Liver (tissue), 9 donors: ENCODE measurements around the gene MBD4. TPM values are rescaled to one million over a fixed set of nuclear protein-coding genes. Genes with fewer than 3 reads are reported as not detected.
"Not testable (repeated sequence)": the region's sequence is repeated elsewhere in the genome, so short reads cannot be mapped to it uniquely, and the experiment has no call there.

ENCODE experiments used
- DNase-seq: peaks from one replicate; pipeline ENCODE4 v3.0.0-alpha.2; 2017; ENCODE audit warnings: low spot score
- H3K27ac ChIP-seq, 2 donors: one replicate each; pipeline ENCODE4 v1.7.0; 2013; ENCODE audit warnings: inconsistent platforms in 2 of 2, low read length in 2 of 2, control low read depth in 1 of 2, low read depth in 1 of 2, mild to moderate bottlenecking in 1 of 2
- H3K27me3 ChIP-seq, 4 donors: one replicate each; pipeline versions ENCODE4 v1.6.1 to v1.7.0; 2013; ENCODE audit warnings: low read length in 3 of 4, inconsistent platforms in 1 of 4, mild to moderate bottlenecking in 1 of 4, moderate library complexity in 1 of 4; ENCODE audit not compliant: control insufficient read depth in 4 of 4, insufficient read depth in 4 of 4
- H3K36me3 ChIP-seq, 4 donors: one replicate each; pipeline versions ENCODE4 v1.6.1 to v1.7.0; 2013; ENCODE audit warnings: low read length in 3 of 4, mild to moderate bottlenecking in 3 of 4, low read depth in 1 of 4, moderate library complexity in 1 of 4; ENCODE audit not compliant: control insufficient read depth in 4 of 4, insufficient read depth in 3 of 4
- H3K4me1 ChIP-seq, 4 donors: one replicate each; pipeline versions ENCODE4 v1.6.1 to v1.7.0; 2013; ENCODE audit warnings: low read length in 3 of 4, mild to moderate bottlenecking in 3 of 4, moderate library complexity in 1 of 4; ENCODE audit not compliant: control insufficient read depth in 4 of 4, insufficient read depth in 4 of 4
- H3K4me3 ChIP-seq, 3 donors: one replicate each; pipeline versions ENCODE4 v1.6.1 to v1.7.0; 2013; ENCODE audit warnings: low read length in 3 of 3, control low read depth in 1 of 3, low read depth in 1 of 3, mild to moderate bottlenecking in 1 of 3
- H3K9ac ChIP-seq, 2 donors: one replicate each; pipeline ENCODE4 v1.7.0; 2013; ENCODE audit warnings: low read length in 2 of 2, mild to moderate bottlenecking in 2 of 2, moderate library complexity in 2 of 2, control low read depth in 1 of 2, low read depth in 1 of 2
- H3K9me3 ChIP-seq, 4 donors: one replicate each; pipeline versions ENCODE4 v1.6.1 to v1.7.0; 2013; ENCODE audit warnings: low read length in 3 of 4; ENCODE audit not compliant: control insufficient read depth in 4 of 4
- ATF3 ChIP-seq: IDR thresholded peaks from 2 replicates; pipeline ENCODE4 v1.6.1; 2016; ENCODE audit warnings: antibody characterized with exemption
- EGR1 ChIP-seq, 2 donors: IDR thresholded peaks; 2 replicates each; pipeline ENCODE4 v1.6.1; 2016 to 2018; ENCODE audit warnings: antibody characterized with exemption in 2 of 2, low read depth in 2 of 2
- FOXA1 ChIP-seq: IDR thresholded peaks from 2 replicates; pipeline ENCODE4 v1.6.1; 2016; ENCODE audit warnings: antibody characterized with exemption
- FOXA2 ChIP-seq: IDR thresholded peaks from 2 replicates; pipeline ENCODE4 v1.6.1; 2016; ENCODE audit warnings: antibody characterized with exemption
- GABPA ChIP-seq, 2 donors: IDR thresholded peaks in 1 of 2; conservative IDR thresholded peaks in 1 of 2; 2 replicates each; pipeline ENCODE4 v1.6.1; 2016; ENCODE audit warnings: antibody characterized with exemption in 2 of 2, mild to moderate bottlenecking in 1 of 2, moderate library complexity in 1 of 2
- HNF4G ChIP-seq: IDR thresholded peaks from 2 replicates; pipeline ENCODE4 v1.6.1; 2016; ENCODE audit warnings: antibody characterized with exemption
- JUND ChIP-seq, 2 donors: IDR thresholded peaks; 2 replicates each; pipeline ENCODE4 v1.6.1; 2016; ENCODE audit warnings: antibody characterized with exemption in 2 of 2
- MAX ChIP-seq: IDR thresholded peaks from 2 replicates; pipeline ENCODE4 v1.6.1; 2016; ENCODE audit warnings: antibody characterized with exemption
- NR2F2 ChIP-seq: IDR thresholded peaks from 2 replicates; pipeline ENCODE4 v1.6.1; 2016; ENCODE audit warnings: antibody characterized with exemption
- RAD21 ChIP-seq, 2 donors: IDR thresholded peaks; 2 replicates each; pipeline ENCODE4 v1.6.1; 2016; ENCODE audit warnings: antibody characterized with exemption in 2 of 2, mild to moderate bottlenecking in 2 of 2
- REST ChIP-seq: IDR thresholded peaks from 2 replicates; pipeline ENCODE4 v1.6.1; 2016; ENCODE audit warnings: antibody characterized with exemption, mild to moderate bottlenecking
- RXRA ChIP-seq, 2 donors: IDR thresholded peaks; 2 replicates each; pipeline ENCODE4 v1.6.1; 2017 to 2018; ENCODE audit warnings: antibody characterized with exemption in 2 of 2, mild to moderate bottlenecking in 1 of 2
- SP1 ChIP-seq: IDR thresholded peaks from 2 replicates; pipeline ENCODE4 v1.6.1; 2018; ENCODE audit warnings: antibody characterized with exemption, mild to moderate bottlenecking
- TAF1 ChIP-seq: conservative IDR thresholded peaks from 2 replicates; pipeline ENCODE4 v1.6.1; 2016; ENCODE audit warnings: antibody characterized with exemption, mild to moderate bottlenecking
- YY1 ChIP-seq: IDR thresholded peaks from 2 replicates; pipeline ENCODE4 v1.6.1; 2016; ENCODE audit warnings: antibody characterized with exemption, mild to moderate bottlenecking
- WGBS: extraction: QIAGEN DNeasy Blood & Tissue Kit; methylation state at CpG from one replicate; pipeline ENCODE4 v1.1.7; 2013; 5-methylcytosine and 5-hydroxymethylcytosine counted together
- polyA plus RNA-seq, 2 donors: library from polyadenylated mRNA; stranded (reverse) in 1 of 2; unstranded in 1 of 2; fragments of 200-250 nt in 1 of 2; fragments of >200 nt in 1 of 2; fragmentation: Nextera tagmentation in 1 of 2; extraction: Ambion mirVana in 1 of 2; gene quantifications; one replicate each; pipeline versions ENCODE4 v1.2.1 to v1.2.3, GENCODE V29; 2013 to 2015
- total RNA-seq, 2 donors: library from RNA; depleted of rRNA; stranded (reverse); fragments of >200 nt; gene quantifications; one replicate each; pipeline ENCODE4 v1.2.3, GENCODE V29; 2014
- donor health status: healthy.
- donor health status: healthy.
- donor health status: healthy.
- donor health status: healthy.
- donor health status: healthy.

The MBD4 gene
- total and polyA plus RNA-seq, 4 donors = 16.9 to 24.8 (median 17.2) TPM

GRCh38 chr3:129485721-129486663, 46.2 kb upstream of the MBD4 start:
- TF ChIP-seq RAD21 (IDR thresholded peaks at IDR 0.05) (peak in 1 of 2 donors; percentile 18), EGR1 (IDR thresholded peaks at IDR 0.05; ENCODE audit: low read depth in 2 of 2) (no peak), NR2F2 (peak; percentile 95), YY1 (peak; percentile 25), GABPA (IDR thresholded peaks at IDR 0.05 in 1 of 2, conservative IDR thresholded peaks at IDR 0.05 in 1 of 2) (no peak), RXRA (IDR thresholded peaks at IDR 0.05) (peak in 1 of 2 donors; percentile 27), FOXA2 (no peak)
- Histone ChIP-seq H3K9ac (no peak overlapping the region), H3K9me3 (no peaks in the 10 kb centered on the region), H3K27me3 (no peaks in the 10 kb centered on the region), H3K27ac (peak overlapping the region in 1 of 2 donors; percentile 60), H3K36me3 (peaks cover 2 to 9% (median 5%) of the 10 kb centered on the region in 4 donors), H3K4me1 (peaks cover 0 to 14% (median 10%) of the 10 kb centered on the region in 4 donors), H3K4me3 (no peak overlapping the region)
- 79% methylated on average over 11 of the region's 11 CpGs for WGBS
- peak; percentile 37 for DNase-seq

GRCh38 chr3:129485146-129485545, 45.4 kb upstream of the MBD4 start:
- not testable (repeated sequence) for H3K27ac ChIP-seq, H3K9ac ChIP-seq, H3K9me3 ChIP-seq, H3K4me1 ChIP-seq, DNase-seq, H3K4me3 ChIP-seq, H3K27me3 ChIP-seq
- WGBS = 91% methylated on average over 6 of the region's 6 CpGs
- H3K36me3 ChIP-seq = peaks cover 2 to 11% (median 7%) of the 10 kb centered on the region in 4 donors

- WGBS = 95% methylated on average over 8 of the region's 8 CpGs
- Histone ChIP-seq H3K36me3 (peaks cover 5 to 16% (median 11%) of the 10 kb centered on the region in 4 donors), H3K9ac (no peak overlapping the region), H3K9me3 (no peaks in the 10 kb centered on the region), H3K4me3 (no peak overlapping the region), H3K4me1 (peaks cover 0 to 7% (median 3%) of the 10 kb centered on the region in 4 donors), H3K27ac (no peak overlapping the region), H3K27me3 (no peaks in the 10 kb centered on the region)
- DNase-seq = no peak
- TF ChIP-seq HNF4G (no peak), JUND (IDR thresholded peaks at IDR 0.05) (no peak), MAX (no peak), SP1 (no peak), REST (no peak), YY1 (no peak), TAF1 (no peak), RAD21 (IDR thresholded peaks at IDR 0.05) (no peak), ATF3 (no peak), FOXA1 (no peak), GABPA (IDR thresholded peaks at IDR 0.05 in 1 of 2, conservative IDR thresholded peaks at IDR 0.05 in 1 of 2) (no peak), RXRA (IDR thresholded peaks at IDR 0.05) (no peak)
Measured at GRCh38 chr3:129483870-129484269, 44.1 kb upstream of the MBD4 start.
